GM19468 (cell line): Measurements from ENCODE around the gene NFIB.

Experiments used
- ATAC-seq: cut with Tn5 transposase; IDR thresholded peaks from one replicate; pipeline ENCODE4 v1.9.1; 2021; ENCODE audit warnings: mild to moderate bottlenecking, moderate library complexity, moderate number of reproducible peaks; ENCODE audit not compliant: unreplicated experiment; ENCODE audit errors: extremely low read depth

Gene NFIB

DNA sequence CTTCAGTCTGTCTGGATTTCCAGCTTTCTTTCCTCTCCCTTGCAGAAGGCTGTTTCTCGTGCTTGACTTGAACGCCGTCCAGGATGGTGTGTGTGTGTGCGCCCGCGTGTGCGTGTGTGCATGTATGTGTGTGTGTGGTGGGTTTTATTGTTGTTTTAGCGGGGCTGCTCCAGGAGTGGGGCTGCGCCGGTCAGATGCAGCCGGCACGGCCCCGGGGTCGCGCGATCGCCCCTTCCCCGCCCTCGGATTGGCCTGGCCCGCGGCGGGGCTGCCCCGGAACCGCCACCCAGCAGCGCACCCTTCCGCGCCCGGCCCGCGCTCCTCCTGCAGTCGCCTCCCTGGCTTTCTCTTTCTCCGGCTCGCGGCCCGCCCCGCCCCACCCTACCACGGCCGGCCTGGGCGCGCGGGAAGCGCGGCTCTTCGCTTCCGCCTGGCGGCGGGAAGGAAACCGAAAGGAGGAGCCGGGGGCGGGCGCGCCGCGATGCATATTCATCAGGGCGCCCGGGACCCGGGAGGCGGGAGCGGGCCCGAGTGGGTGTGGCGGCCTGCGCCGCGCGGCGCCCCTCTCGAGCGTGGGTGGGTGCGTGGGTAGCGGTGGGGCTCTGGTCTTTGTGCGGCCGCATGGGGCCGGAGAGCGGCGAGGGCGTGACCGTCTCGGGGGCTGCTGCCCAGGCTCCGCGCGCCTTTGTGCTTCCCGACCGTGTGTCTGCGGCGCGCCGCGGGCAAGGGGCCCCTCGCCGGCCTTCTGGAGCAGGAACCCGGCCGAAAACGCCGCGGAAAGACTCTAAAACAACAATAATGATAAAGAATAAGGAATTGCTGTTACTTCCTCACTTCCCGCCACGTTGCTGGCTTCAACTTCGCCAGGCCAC is 8.5 kb upstream of the NFIB start:
- peak; percentile 79 for ATAC-seq

DNA sequence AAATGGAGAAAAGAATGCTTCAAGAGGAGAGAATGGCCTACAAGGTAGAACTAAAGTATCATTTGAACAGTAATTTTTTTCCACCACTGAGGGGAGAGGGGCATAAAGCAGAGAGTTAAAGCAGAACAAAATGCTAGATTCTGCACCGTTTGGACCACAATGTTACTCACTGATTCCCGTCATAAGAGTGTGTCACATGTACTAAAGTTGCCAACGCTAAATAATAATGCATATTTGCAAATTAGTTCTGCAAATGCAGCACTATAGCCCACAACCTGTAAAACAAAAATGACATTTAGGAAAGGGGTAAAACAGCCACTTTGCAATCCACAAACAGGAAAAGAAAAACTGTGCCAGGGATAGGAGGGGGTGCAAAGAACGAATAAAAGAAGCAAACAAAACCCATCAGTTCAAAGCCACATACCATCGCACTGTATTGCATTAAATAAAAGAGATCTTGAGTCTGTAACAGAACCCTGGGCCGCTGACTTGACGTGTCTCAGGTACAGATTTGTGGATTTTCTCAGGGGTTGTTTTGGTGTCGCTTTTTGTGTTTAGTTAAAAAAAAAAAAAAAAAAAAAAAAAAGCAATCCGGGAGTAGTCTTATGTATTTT is 7.7 kb upstream of the NFIB start:
- no peak for ATAC-seq

DNA sequence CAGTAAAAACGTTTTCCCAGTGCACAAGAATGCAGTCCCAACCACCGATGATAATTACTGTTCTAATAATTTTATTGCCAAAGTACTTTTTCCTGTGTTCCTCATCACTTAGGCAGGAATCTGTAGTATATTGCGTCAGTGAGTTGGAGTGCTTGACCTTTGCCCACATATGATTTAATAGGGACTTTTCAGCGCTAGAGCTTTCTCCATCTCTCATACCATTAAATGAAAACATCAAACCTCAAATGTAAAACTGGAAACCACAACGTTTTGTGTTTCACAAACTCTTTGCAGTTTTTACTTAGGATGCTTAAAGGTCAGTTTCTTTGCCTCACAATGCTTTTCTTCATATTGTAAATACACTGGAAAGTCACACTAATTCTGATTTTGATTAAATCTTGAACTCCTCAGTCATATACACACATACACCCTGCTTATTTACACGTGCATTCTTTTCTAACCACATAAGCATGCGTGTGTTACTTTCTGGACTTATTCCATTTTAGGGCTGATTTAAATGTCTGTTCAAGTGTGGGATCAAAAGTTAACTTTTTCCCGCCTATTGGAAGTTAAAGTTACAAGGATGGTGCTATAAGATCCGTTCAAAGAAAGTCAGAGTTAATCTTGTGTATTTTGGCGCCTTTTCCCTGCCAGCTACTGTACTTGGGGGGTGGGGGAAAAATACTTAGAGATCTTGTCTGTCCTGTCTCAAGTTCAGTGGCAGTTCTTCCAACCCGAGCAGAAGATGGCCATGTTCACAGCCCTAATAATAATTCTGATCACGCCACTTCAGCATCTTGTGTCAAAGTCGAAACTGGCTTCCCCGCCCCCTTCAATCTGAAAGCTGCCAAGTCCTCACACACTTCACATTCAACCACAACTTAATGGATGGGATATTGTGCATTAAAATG is 6.6 kb upstream of the NFIB start:
- ATAC-seq, result no peak

DNA sequence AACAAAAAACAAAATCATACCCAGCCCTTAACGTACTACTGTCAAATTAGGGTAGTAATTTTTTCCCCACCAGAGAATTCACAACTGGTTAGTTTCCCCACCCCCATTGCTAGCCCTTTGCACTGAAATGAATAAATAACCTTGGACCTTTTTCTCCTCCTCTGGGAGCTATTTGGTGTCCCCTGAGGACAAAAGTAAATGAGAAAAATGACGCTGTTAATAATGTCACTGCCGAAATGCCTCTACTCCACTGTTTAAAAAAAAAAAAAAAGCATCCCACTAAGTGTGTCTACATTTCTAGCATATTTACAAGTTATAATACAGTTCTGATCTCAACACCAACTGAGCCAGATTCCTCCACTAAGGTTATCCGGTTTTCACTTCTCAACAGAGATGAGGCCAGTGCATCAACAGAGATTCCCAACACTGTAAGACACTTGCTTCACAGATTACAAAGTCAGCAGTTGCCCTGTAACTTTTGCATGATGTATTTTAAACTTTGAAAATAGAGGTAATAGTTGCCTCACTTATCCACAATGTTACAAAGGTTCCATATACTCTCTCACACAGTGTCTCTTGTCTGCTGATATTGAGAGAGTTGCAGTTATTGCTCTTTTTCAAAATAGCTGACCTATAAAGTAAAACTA is 5.1 kb upstream of the NFIB start:
- no peak for ATAC-seq

DNA sequence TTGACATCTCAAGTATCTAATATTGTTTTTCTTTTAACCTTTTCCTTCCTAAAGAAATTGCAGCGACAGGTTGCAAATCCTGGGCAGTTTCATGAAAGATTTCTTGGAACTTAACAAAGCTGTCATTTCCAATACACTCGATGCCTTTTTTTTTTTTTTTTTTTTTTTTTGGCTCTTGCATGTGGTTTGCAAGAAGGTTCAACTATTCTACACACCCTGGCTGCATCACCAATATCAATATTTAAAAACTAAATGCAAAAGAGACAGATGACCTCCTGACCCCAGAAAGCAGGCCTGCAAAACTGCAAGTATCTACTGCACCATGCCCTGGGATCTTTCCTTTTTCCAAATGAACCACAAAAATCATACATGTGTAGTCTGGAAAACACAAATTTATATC is 4.4 kb upstream of the NFIB start:
- ATAC-seq, result no peak

DNA sequence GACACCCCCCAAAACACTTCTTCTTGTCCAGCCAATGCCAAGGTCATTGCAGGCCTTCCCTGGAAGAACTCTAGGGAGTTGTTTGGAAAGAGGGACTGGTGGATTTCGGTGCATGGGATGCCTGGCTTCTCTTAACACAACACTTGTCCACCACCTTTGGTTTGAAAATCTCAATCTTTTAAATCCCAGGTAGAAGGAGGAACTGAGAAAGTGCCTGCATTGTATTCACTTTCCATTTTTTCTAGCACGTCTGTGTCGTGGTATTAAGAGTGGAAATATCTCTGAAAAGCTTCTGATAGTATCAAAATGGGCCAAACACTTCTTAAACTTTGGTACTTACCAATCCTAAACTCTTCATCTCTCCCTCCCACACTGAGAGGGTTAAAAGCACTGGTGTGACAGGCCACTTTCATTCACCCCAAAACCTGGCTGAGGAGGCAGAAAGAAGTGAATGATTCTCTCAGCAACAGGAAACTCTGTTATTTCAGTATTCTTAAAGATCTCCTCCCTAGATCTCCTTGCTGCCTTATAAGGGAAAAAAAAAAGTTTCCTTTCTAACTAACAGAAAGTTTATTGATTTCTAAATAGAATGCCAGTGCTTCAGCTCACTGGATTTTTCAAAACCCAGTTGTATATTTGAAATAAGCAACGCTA is 3.9 kb upstream of the NFIB start:
- no peak for ATAC-seq

DNA sequence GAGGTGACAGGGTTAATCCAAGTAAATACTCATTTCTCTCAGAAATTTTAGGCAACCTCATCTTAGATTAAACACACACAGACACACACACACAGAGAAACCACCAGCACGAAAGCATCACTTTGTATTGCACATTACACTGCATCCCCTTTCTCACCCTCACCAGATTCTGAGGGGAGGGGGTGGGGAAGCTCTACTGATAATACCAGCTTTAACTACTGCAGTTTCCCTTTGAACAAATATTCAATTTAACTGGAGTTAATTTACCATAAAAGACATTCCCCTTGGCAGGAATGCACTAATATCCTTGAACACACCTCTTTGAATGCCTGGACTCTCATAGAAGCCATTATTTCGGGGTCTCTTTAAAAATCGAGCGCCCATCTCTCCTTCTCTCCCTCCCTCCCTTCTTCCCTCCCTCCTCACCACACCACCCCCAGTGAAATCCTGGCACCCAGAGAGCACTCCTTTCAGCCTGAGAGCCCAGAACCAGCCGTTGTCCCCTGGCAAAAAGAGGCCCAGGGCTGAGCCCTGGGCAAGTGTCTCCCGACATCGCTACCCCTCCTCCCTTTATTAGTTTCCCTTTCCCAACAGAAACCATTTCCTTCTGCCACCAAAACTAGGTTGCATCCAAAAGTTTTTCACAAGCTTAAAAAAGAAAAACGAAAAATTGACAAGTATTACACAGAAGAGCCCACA is 2.8 kb upstream of the NFIB start:
- no peak for ATAC-seq

DNA sequence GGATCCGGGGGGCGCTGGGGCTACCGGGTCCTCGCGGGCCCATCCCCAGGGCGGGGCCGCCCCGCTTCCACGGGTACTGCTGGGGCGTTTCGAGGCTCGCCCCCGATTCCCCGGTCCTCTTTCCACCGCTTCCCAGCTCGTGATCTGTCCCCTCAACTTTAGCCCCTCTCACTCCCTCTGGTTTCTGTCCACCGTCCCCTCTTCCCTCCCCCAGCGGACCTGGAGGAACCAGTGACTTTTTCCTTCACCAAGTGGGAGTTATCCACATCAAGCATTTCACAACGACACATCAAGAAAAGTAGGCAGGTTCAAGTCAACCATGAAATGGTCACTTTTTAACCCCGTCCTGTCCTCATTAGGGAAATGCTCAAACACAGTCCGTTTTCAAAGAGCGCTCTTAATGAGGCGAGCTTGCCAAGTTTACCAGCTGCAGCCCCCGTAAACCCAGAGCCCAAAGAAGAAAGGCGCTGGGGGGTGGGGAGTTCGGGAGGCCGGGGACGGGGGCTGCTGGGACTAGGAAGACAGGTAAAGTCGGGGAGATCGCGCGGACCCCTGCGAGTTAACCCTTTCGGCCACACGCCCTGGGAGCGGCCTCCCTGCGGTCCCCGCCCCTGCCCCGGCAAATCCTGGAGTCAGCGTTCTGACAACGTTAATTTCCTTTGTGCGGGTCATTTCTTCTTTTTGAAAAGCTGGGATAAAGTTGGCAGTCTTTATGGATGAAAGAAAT is 2.1 kb upstream of the NFIB start:
- ATAC-seq, result no peak

DNA sequence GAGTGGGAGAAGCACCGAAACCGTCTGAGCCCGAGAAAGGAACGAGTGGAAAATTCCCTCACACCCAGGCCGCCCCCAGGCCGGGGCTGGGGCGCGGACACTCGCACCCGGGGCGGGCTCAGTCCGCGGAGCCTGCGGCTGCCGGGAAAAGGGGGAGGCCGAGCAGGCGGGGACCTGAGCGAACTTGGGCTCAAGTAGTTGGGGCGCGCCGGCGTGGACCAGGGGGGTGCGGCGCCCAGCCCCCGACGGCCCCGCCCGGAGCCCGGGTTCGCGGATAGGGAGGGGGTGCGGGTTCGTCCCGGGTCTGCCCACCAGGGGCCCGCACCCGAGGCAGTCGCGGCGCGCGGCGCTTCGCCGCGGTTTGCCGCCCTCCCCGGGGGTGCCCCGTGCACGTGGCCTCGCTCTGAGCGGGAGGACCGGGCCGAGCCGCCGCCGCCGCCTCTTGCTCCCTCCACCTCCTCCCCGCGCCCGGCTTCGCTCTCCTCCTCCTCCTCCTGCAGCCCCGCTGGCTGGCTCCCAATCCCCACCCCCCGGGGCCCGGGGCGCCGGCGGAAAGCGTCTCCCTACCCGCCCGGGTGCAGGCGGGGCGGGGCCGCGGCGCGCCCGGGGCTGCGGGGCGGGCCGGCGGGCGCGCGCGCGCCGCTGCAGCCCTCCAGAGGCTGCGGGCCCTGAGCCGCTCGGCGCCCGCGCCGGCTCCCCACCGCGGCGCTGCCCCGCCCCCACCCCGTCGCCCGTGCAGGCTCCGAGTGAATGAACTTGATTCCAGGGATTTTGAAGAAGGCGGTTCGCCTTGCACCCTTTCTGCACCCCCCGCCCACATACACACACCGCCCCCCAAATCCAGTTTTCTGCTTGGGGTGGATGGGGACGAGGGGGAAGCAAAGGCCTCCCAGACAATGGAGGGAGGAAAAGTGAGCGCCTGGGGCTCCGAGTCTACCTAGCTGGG is 1.3 kb upstream of the NFIB start:
- ATAC-seq, result no peak

DNA sequence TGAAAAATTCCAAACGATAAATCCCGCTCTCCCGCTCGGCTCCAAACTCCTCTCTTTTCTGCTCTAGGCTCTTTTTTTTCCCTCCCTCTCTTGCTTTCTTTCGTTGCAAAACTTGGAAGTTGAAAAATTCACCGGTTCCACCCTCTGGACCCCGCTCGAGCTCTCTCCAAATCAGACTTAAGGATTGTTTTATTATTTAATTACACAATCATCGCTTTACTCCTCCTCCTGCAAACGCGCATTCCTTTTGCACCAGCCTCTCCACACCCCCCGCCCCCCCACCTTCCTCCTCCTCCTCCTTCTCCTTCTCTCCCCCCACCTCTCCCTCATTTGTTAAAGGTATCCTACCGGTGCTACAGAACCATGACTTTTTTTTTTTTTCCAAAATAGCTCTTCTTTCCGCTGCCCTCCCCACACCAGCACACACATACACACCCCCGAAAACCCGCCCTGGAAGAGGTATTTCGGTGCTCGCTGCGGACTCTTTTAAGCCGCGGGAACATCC is 535 bp upstream of the NFIB start:
- no peak for ATAC-seq

DNA sequence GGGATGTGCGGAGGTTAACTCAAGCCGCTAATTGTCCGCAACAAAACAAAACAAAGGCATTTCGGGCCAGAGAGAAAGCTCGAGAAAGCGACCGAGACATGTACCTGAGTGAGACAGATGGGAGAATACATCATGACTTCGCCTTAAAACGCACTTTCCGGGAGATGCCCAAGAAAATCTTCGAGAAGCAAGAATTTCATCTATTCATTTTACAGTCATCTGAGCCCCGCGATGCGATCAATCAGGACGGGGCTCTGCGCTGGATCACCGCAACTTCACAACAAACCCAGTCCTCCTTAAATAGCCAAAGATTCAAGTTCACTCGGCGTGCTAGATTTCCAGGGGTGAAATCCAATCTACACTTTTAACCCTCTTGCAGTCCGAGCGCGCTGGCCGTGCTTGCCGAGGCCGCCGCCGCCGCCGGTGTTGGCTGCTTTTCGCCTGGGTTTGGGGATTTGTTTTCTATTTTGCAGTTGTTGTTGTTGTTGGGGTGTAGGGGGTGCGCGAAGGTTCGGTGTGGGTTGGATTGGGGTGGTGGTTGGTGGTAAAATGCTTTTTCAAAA is 482 bp downstream of the NFIB start:
- ATAC-seq, result no peak

DNA sequence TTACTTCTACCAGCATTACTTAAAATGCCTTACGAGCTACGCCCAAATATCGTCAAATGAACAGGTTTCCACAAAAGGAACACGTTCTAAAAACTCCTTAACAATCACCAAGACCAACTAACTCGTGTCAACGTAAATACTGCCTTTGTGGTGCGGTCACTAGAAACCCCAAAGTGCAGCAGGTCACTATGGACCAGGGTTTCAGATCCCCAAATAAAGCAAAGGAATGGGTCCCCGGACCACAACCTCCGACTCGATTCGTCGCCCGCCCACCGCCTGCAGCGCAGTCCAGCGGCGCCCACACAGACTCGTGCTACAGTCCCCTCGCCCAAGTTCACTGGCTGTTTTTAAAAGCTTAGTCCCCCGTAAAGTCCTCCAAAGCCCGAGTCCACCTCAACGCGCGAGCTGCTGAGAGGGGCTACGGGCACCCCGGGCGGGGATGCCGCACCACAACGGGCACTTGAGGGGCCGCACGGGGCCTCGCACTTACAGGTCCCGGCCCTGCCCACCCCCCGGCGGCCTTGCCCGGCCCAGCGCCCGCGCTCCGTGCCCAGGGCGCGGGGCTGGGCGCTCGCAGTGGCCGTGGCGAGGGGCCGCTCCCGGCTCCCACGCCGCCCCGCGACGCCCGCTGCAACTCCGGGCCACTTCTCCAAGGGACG is 1.1 kb downstream of the NFIB start:
- no peak for ATAC-seq

DNA sequence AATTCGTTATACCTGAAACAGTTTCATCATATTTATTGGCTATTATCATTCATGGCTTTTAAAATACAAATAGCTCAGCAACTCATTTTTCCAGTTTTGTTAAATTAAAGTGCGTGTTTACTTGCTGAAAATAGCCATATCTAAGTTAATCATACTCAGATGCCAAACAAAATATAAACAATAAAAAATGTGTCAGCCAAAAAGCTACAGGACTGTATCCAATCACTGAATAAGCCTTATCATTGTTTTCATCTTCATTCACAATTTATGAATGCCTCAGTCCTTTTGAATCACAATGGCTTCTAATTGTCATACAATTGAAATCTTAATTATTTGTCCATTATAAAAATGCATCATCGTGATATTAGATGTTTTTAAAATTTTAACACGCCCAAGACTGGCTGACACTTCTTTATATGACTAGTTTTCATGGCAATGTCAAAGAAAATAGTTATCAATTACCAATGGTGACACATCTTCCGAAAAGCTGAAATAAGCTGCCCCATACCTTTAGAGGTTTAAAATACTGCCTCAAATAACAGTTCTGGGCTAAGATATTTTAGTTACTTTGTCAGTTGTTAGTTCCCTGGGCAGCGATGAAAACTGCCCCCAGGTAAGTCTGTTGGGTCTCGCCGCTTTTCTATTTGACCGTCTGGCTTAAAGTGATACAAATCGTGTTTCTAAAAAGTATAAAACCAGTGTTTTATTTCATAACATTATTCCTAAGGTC is 1.8 kb downstream of the NFIB start:
- ATAC-seq, result no peak

DNA sequence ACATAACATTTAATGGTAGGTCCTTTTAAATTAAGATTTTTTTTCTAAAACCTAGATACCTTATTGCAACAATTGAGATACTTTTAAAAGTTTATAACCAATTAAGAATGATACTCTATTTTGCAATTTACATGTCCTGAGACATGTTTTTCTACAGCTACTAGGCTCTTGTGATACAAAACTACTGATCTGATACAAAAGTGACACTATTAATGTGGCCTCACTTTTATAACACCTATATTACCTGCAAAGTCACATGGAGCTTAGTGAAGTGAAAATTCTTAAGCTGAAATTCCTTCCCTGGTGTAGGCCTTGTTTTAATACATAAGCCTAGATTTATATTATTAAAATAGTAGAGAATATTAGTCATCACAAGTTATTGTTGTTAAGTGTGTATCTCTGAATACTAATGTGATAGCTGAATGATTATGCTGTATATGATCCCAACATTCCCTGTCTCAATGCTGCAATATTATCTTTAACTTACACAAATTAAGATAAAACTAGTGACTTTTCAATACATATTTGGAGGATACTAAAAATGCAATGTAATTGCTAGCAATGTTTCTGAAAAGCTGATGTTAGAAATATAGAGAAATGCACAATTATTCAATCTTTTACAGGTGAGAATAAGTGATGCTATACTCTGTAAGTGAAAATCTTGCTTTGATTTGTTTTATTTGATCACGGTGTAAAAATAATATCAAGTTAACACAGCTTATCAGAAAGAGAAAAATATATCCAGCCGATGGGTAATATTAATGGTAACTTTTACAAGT is 2.6 kb downstream of the NFIB start:
- ATAC-seq, result no peak

DNA sequence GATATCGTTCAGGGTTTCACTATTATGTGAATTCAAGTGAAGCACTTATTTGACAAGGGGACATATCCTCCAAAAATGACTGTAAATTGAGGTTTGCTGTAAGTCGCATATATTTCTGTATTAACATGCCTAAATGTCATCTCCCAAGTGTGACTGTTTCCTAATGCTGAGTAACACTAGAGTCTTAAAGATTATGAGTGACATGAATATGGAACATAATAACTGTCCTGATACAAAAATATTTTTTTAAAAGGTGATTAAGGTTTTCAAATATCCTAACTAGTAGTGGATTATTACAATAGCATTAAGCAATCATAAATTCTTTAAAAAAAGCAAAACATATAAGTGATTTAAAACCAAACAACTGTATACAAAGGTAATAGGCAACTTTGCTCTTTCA is 3.6 kb downstream of the NFIB start:
- ATAC-seq, result no peak
